SK-N-SH treated with all-trans-retinoic acid at 6 μM for 48 hours (cell line): ENCODE results near the gene C14orf39.

Experiments
- ATAC-seq: fragments of 200-7000 bp; cut with Tn5 transposase; 3 replicates; pipeline ENCODE4 v1.9.1; 2020; ENCODE audit warnings: mild to moderate bottlenecking, moderate library complexity
- ARNTL ChIP-seq: fragments of 450-650 bp; formaldehyde crosslinking; IDR thresholded peaks from 2 replicates; pipeline ENCODE4 v1.5.0; 2020; ENCODE audit warnings: low read depth, mild to moderate bottlenecking, moderate library complexity, borderline replicate concordance
- BACH2 ChIP-seq: fragments of 250-450 bp; sonication (Bioruptor Pico); IDR thresholded peaks from 2 replicates; pipeline ENCODE4 v1.9.0; 2021; ENCODE audit warnings: mild to moderate bottlenecking, borderline replicate concordance
- CSDC2 ChIP-seq: fragments of 250-450 bp; sonication (Bioruptor Pico); IDR thresholded peaks from 2 replicates; pipeline ENCODE4 v1.5.0; 2020; ENCODE audit warnings: mild to moderate bottlenecking, moderate library complexity
- CSRNP3 ChIP-seq: fragments of 250-450 bp; sonication (Bioruptor Pico); IDR thresholded peaks from 2 replicates; pipeline ENCODE4 v1.5.1; 2021; ENCODE audit warnings: mild to moderate bottlenecking, moderate library complexity
- GLIS3 ChIP-seq: fragments of 250-450 bp; sonication (Bioruptor Pico); IDR thresholded peaks from 2 replicates; pipeline ENCODE4 v1.5.0; 2020; ENCODE audit warnings: mild to moderate bottlenecking, moderate library complexity
- ISL1 ChIP-seq: fragments of 250-450 bp; sonication (Bioruptor Pico); IDR thresholded peaks from 2 replicates; pipeline ENCODE4 v2.1.2; 2022; ENCODE audit warnings: mild to moderate bottlenecking, moderate library complexity
- PPARA ChIP-seq: fragments of 250-450 bp; sonication (Bioruptor Pico); IDR thresholded peaks from 2 replicates; pipeline ENCODE4 v1.5.0; 2020; ENCODE audit warnings: mild to moderate bottlenecking, borderline replicate concordance
- RARB ChIP-seq: fragments of 250-450 bp; sonication (Bioruptor Pico); IDR thresholded peaks from 2 replicates; pipeline ENCODE4 v1.8.0; 2021; ENCODE audit warnings: mild to moderate bottlenecking, moderate library complexity
- TCF4 ChIP-seq: fragments of 250-450 bp; sonication (Bioruptor Pico); IDR thresholded peaks from 2 replicates; pipeline ENCODE4 v1.8.0; 2021; ENCODE audit warnings: mild to moderate bottlenecking, moderate library complexity, borderline replicate concordance
- TSHZ2 ChIP-seq: fragments of 250-450 bp; sonication (Bioruptor Pico); IDR thresholded peaks from 2 replicates; pipeline ENCODE4 v1.5.0; 2020; ENCODE audit warnings: mild to moderate bottlenecking, moderate library complexity
- ZC3H10 ChIP-seq: fragments of 250-450 bp; sonication (Bioruptor Pico); IDR thresholded peaks from 2 replicates; pipeline ENCODE4 v1.5.1; 2021; ENCODE audit warnings: mild to moderate bottlenecking, moderate library complexity
- ZFP3 ChIP-seq: fragments of 250-450 bp; sonication (Bioruptor Pico); IDR thresholded peaks from 2 replicates; pipeline ENCODE4 v1.5.0; 2020; ENCODE audit warnings: mild to moderate bottlenecking, moderate library complexity
- ZFP30 ChIP-seq: fragments of 450-650 bp; formaldehyde crosslinking; IDR thresholded peaks from 2 replicates; pipeline ENCODE4 v1.5.0; 2022; ENCODE audit warnings: mild to moderate bottlenecking, moderate library complexity
- ZNF565 ChIP-seq: fragments of 450-650 bp; formaldehyde crosslinking; conservative IDR thresholded peaks from 2 replicates; pipeline ENCODE4 v1.5.0; 2020; ENCODE audit warnings: low read depth, mild to moderate bottlenecking, moderate library complexity
- ZNF8 ChIP-seq: fragments of 450-650 bp; formaldehyde crosslinking; IDR thresholded peaks from 2 replicates; pipeline ENCODE4 v1.5.0; 2020; ENCODE audit warnings: mild to moderate bottlenecking, moderate library complexity
- TF ChIP-seq, protein P1 (sequence below): fragments of 250-450 bp; sonication (Bioruptor Pico); IDR thresholded peaks from 2 replicates; pipeline ENCODE4 v1.5.1; 2020; ENCODE audit warnings: low read depth, mild to moderate bottlenecking, moderate library complexity

Gene C14orf39

DNA sequence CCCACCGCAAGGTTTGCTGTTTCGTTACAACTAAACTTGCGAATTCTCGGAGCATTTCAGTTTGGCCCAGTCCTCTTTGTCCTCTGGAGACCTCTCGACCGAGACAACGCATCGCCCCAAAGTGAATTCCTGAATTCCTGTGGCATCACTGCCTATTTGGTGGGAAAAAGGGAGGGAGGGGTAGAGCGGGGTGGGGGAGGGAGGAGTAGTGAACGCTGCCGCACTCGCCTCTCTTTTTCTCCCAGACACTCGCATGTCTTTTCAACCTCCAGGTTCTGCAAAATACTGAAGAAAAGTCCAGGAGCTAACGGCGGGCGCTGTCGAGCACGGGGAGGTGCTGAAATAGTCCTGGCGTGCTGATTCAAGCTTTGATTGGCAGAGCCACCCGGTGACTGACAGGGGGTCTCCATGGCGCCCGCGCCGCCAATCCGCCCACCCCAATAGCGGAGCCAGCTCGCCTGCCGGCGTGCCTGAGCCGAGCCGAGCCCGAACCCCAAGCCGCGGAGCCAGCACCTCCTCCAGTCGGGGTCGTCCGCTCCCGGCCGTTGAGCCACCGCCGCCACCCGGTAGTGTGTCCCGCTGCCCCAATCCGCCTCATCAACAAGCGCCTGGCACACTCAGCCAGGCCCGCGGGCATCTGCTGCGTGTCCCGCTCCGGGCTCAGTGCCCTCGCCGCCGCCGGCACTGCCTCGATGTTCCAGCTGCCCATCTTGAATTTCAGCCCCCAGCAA lies 23.0 kb upstream of the C14orf39 start, which contains the start of gene SIX6:
Gene SIX6, plus strand, starts transcription at position 440 of the 731 bp plus-strand sequence. Its CDS starts 253 bp downstream, at position 693.
- ATAC-seq = peak; percentile 68
- no peak for TF ChIP-seq ARNTL (CRISPR knock-in tag)
- TF ChIP-seq TSHZ2 (CRISPR knock-in tag) = peak; percentile 73; the same call in 1 of the 2 replicates
- TF ChIP-seq ZNF8 = no peak
- TF ChIP-seq, protein P1, sequence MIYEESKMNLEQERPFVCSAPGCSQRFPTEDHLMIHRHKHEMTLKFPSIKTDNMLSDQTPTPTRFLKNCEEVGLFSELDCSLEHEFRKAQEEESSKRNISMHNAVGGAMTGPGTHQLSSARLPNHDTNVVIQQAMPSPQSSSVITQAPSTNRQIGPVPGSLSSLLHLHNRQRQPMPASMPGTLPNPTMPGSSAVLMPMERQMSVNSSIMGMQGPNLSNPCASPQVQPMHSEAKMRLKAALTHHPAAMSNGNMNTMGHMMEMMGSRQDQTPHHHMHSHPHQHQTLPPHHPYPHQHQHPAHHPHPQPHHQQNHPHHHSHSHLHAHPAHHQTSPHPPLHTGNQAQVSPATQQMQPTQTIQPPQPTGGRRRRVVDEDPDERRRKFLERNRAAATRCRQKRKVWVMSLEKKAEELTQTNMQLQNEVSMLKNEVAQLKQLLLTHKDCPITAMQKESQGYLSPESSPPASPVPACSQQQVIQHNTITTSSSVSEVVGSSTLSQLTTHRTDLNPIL (CRISPR knock-in tag) = no peak

DNA sequence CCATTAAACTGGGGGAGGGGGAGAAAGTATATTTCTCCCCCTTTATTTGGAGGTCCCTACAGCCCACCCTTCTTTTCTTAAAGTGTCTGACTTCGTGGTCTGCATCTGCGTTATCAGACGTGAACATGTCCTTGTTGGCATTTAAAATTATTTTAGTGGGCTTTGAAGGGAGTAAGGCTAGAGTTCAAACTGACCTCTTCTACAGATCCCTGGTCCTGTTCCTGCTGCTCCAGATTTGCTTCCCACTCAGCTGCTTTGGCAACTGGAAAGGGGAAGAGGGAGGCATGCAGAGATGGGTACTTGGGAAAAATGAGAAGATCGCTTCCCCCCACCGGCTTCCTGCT lies 22.5 kb upstream of the C14orf39 start:
- no peak for TF ChIP-seq BACH2
- no peak for TF ChIP-seq ZNF8
- no peak for TF ChIP-seq ZFP3
- TF ChIP-seq TSHZ2 (CRISPR knock-in tag) = no peak
- TF ChIP-seq GLIS3 = no peak
- no peak for TF ChIP-seq ZFP30
- TF ChIP-seq PPARA (CRISPR knock-in tag) = no peak
- TF ChIP-seq, protein P1 (CRISPR knock-in tag) = no peak
- no peak for ATAC-seq

GRCh38 chr14:60506985-60507829 lies 21.3 kb upstream of the C14orf39 start:
- TF ChIP-seq GLIS3 (no peak), ISL1 (no peak), CSDC2 (CRISPR knock-in tag) (no peak), PPARA (CRISPR knock-in tag) (no peak), RARB (CRISPR knock-in tag) (no peak), ARNTL (CRISPR knock-in tag) (no peak), ZC3H10 (CRISPR knock-in tag) (no peak)
- ATAC-seq = no peak

- TF ChIP-seq ZC3H10 (CRISPR knock-in tag) = no peak
- no peak for ATAC-seq
Observed at GRCh38 chr14:60506462-60506984, 20.7 kb upstream of the C14orf39 start.

DNA sequence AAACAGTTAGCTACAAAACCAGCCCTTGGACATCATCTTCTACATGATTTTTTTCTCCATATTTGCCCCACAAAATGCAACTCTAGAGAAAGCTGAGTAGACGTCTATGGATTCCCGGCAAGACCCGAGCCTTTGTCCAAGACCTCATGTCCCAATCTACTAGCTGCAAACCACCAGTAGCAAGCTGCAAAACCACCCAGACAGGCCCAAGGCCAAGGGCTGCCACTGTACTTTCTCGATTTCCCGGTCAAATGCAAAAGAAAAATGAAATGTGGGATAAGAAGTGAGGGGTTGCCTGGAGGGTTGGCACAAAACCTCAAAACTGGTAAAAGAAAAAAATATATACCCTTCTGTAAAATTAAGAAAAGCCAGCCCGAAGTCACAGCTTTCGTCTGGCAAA lies 20.1 kb upstream of the C14orf39 start:
- no peak for ATAC-seq
- TF ChIP-seq TSHZ2 (CRISPR knock-in tag) (no peak), RARB (CRISPR knock-in tag) (no peak), TCF4 (CRISPR knock-in tag) (no peak), ZNF565 (CRISPR knock-in tag) (no peak), PPARA (CRISPR knock-in tag) (no peak), CSDC2 (CRISPR knock-in tag) (no peak), CSRNP3 (no peak), ZNF8 (no peak), ISL1 (no peak)
- TF ChIP-seq, protein P1 (CRISPR knock-in tag) = no peak
